Upper lobe of right lung (tissue), 1 donor: Measurements from ENCODE around the gene SNX21. TPM values are rescaled to one million over a fixed set of nuclear protein-coding genes. Genes with fewer than 3 reads are reported as not detected.
A peak's percentile ranks its signal among the peaks of the same experiment; 100 is the strongest.
"Not testable (repeated sequence)": the region's sequence is repeated elsewhere in the genome, so short reads cannot be mapped to it uniquely, and the experiment has no call there.

Experiments used
- ATAC-seq: fragments of 200-7000 bp; cut with Tn5 transposase; one replicate; pipeline ENCODE4 v1.9.1; 2020; ENCODE audit warnings: mild to moderate bottlenecking, moderate library complexity
- DNase-seq: peaks from one replicate; pipeline ENCODE4 v3.0.0-alpha.2; 2020
- H3K27ac ChIP-seq: fragments of 200-600 bp; one replicate; pipeline ENCODE4 v1.8.0; 2022
- H3K27me3 ChIP-seq: fragments of 200-600 bp; one replicate; pipeline ENCODE4 v1.8.0; 2022; ENCODE audit warnings: mild to moderate bottlenecking
- H3K36me3 ChIP-seq: fragments of 200-600 bp; one replicate; pipeline ENCODE4 v1.8.0; 2022
- H3K4me1 ChIP-seq: fragments of 200-600 bp; one replicate; pipeline ENCODE4 v1.8.0; 2022
- H3K4me3 ChIP-seq: fragments of 200-600 bp; one replicate; pipeline ENCODE4 v1.8.0; 2022; ENCODE audit warnings: mild to moderate bottlenecking
- H3K9me3 ChIP-seq: fragments of 200-600 bp; one replicate; pipeline ENCODE4 v1.8.0; 2022
- intact Hi-C: fragments of 100-400 bp; cut with DNase I; formaldehyde crosslinking; loops from one replicate; pipeline ENCODE4 v1.11.0; 2022
- total RNA-seq: library from RNA; stranded (reverse); fragmentation: NEBNext Ultra II Directional; extraction: Animal tissue kit (Norgen Biotek cat#: 25700); gene quantifications from one replicate; pipeline ENCODE4 v1.2.1, GENCODE V29; 2021
- TF ChIP-seq, protein P1 (sequence below): fragments of 200-600 bp; IDR thresholded peaks from one replicate; pipeline ENCODE4 v1.8.0; 2022; ENCODE audit warnings: antibody characterized with exemption
- donor health status: DM: no; HTN: yes; CAD: no; lungs with severe emphysema.

The SNX21 gene
- total RNA-seq, 1 donor from 2014 or later: 23.4 TPM

GRCh38 chr20:45827030-45827652, 6.5 kb upstream of the SNX21 start, which contains the start of gene TNNC2:
Gene TNNC2 (minus strand): TSS chr20:45827312. CDS start chr20:45827248, 64 bp downstream.
- H3K27me3 ChIP-seq: peaks cover 15% of the 10 kb centered on the region
- DNase-seq (no peak), ATAC-seq (no peak)
- H3K4me1 ChIP-seq: peaks cover 19% of the 10 kb centered on the region
- intact Hi-C loops: no loop called here
- H3K4me3 ChIP-seq: no peak within 1 kb of the TSS
- H3K36me3 ChIP-seq: no peaks in the 10 kb centered on the region
- peak within 1 kb of the TSS; percentile 47 for H3K27ac ChIP-seq
- H3K9me3 ChIP-seq: no peaks in the 10 kb centered on the region
- TF ChIP-seq, protein P1, sequence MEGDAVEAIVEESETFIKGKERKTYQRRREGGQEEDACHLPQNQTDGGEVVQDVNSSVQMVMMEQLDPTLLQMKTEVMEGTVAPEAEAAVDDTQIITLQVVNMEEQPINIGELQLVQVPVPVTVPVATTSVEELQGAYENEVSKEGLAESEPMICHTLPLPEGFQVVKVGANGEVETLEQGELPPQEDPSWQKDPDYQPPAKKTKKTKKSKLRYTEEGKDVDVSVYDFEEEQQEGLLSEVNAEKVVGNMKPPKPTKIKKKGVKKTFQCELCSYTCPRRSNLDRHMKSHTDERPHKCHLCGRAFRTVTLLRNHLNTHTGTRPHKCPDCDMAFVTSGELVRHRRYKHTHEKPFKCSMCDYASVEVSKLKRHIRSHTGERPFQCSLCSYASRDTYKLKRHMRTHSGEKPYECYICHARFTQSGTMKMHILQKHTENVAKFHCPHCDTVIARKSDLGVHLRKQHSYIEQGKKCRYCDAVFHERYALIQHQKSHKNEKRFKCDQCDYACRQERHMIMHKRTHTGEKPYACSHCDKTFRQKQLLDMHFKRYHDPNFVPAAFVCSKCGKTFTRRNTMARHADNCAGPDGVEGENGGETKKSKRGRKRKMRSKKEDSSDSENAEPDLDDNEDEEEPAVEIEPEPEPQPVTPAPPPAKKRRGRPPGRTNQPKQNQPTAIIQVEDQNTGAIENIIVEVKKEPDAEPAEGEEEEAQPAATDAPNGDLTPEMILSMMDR: no peak

- ATAC-seq (no peak), DNase-seq (no peak)
- intact Hi-C loops: no loop called here
- Histone ChIP-seq H3K36me3 (no peaks in the 10 kb centered on the region), H3K9me3 (no peaks in the 10 kb centered on the region), H3K4me3 (no peak overlapping the region), H3K27me3 (peaks cover 10% of the 10 kb centered on the region), H3K4me1 (peaks cover 22% of the 10 kb centered on the region), H3K27ac (no peak overlapping the region)
- TF ChIP-seq, protein P1: no peak
Observed at GRCh38 chr20:45827712-45828111, 5.9 kb upstream of the SNX21 start.

DNA sequence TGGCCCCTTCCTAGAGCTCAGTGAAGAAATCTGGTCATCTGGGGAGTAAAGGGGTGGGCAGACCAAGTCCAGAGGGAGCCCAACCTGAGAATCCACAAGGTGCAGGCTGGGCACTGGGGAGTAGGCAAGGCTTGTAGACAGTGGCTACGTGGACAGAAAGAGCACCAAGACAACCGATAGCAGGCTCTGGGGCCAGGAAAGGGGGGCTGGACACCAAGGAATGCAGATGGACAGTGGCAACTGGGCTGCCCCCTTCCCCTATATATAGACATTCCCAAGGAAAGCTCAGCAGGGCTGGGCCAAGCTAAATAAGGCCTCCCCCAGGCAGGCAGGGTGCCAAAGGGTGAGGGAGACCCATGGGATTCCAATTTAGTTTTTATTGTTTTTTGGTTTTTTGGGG, 5.0 kb upstream of the SNX21 start:
- peaks cover 22% of the 10 kb centered on the region for H3K4me1 ChIP-seq
- ATAC-seq (no peak), DNase-seq (no peak)
- no peak overlapping the region for H3K4me3 ChIP-seq
- intact Hi-C loops: no loop called here
- peak overlapping the region; percentile 11 for H3K27ac ChIP-seq
- peaks cover 5% of the 10 kb centered on the region for H3K27me3 ChIP-seq
- H3K36me3 ChIP-seq: no peaks in the 10 kb centered on the region
- TF ChIP-seq, protein P1: no peak
- H3K9me3 ChIP-seq: no peaks in the 10 kb centered on the region

DNA sequence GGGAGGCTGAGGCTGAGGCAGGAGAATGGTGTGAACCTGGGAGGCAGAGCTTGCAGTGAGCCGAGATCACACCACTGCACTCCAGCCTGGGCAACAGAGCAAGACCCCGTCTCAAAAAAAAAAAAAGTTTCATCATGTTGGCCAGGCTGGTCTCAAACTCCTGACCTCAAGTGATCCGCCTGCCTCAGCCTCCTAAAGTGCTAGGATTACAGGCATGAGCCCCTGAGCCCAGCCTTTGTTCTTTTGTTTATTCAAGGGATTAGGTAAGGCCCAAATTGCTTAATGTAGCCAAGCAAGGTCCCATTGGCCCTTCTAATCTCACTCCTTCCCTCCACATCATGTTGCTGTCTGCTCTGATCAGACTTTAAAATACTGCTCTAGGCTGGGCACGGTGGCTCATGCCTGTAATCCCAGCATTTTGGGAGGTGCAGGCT, 3.9 kb upstream of the SNX21 start:
- H3K27ac ChIP-seq, H3K9me3 ChIP-seq, H3K4me3 ChIP-seq, intact Hi-C loops, H3K27me3 ChIP-seq, DNase-seq, ATAC-seq, H3K36me3 ChIP-seq: not testable (repeated sequence)
- peaks cover 17% of the 10 kb centered on the region for H3K4me1 ChIP-seq

DNA sequence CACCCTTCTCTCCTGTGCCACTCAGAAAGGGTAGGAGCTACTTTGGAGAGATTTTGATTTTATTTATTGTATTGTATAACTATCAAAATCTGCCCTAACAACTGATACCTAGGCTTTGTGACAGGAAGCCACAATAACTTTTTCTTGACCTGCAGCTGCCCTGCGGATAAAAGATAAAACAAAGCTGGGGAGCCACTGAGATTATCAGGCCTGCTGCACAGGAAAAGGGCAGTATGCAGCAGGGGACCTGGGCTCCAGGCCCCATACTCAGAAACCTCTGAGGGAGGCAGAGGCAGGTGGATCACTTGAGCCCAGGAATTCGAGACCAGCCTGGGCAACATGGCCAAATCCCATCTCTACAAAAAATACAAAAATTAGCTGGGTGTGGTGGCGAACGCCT, 980 bp upstream of the SNX21 start:
- H3K9me3 ChIP-seq: no peaks in the 10 kb centered on the region
- DNase-seq (no peak), ATAC-seq (no peak)
- intact Hi-C loops: no loop called here
- TF ChIP-seq, protein P1: no peak
- peaks cover 31% of the 10 kb centered on the region for H3K4me1 ChIP-seq
- H3K4me3 ChIP-seq: peak overlapping the region; percentile 76
- no peaks in the 10 kb centered on the region for H3K36me3 ChIP-seq
- H3K27ac ChIP-seq: peak overlapping the region; percentile 90
- no peaks in the 10 kb centered on the region for H3K27me3 ChIP-seq

GRCh38 chr20:45833883-45834796, 541 bp downstream of the SNX21 start:
- ATAC-seq (peak; percentile 87), DNase-seq (peak; percentile 86)
- TF ChIP-seq, protein P1: no peak
- peak overlapping the region; percentile 90 for H3K27ac ChIP-seq
- no peaks in the 10 kb centered on the region for H3K9me3 ChIP-seq
- intact Hi-C loops: no loop called here
- peak overlapping the region; percentile 76 for H3K4me3 ChIP-seq
- H3K4me1 ChIP-seq: peaks cover 31% of the 10 kb centered on the region
- peaks cover 8% of the 10 kb centered on the region for H3K36me3 ChIP-seq
- H3K27me3 ChIP-seq: no peaks in the 10 kb centered on the region
